Gastrocnemius medialis (tissue), 4 donors: ENCODE results near the gene CCDC174. TPM values are rescaled to one million over a fixed set of nuclear protein-coding genes. Genes with fewer than 3 reads are reported as not detected.
A peak's percentile ranks its signal among the peaks of the same experiment; 100 is the strongest.

Source experiments
- ATAC-seq, 2 donors: fragments of 150-250 bp; one replicate each; pipeline ENCODE4 v1.9.1; 2016
- DNase-seq, 2 donors: peaks; one replicate each; pipeline ENCODE4 v3.0.0-alpha.2; 2019
- H3K27ac ChIP-seq, 4 donors: fragments of 200-600 bp; sonication (generic); 1 replicate in 1 of 4; 2 replicates in 3 of 4; pipeline ENCODE4 v1.5.1; 2016 to 2018; ENCODE audit warnings: mild to moderate bottlenecking in 2 of 4, moderate library complexity in 1 of 4
- H3K27me3 ChIP-seq, 3 donors: fragments of 200-600 bp; sonication (generic) in 2 of 3; 1 replicate in 1 of 3; 2 replicates in 2 of 3; pipeline versions ENCODE4 v1.5.1 to v1.6.0; 2016 to 2019; ENCODE audit warnings: mild to moderate bottlenecking in 1 of 3, moderate library complexity in 1 of 3
- H3K36me3 ChIP-seq, 2 donors: fragments of 200-600 bp; sonication (generic) in 1 of 2; one replicate each; pipeline ENCODE4 v1.5.1; 2017 to 2018
- H3K4me1 ChIP-seq, 2 donors: fragments of 200-600 bp; sonication (generic) in 1 of 2; one replicate each; pipeline ENCODE4 v1.5.1; 2016 to 2017; ENCODE audit warnings: mild to moderate bottlenecking in 2 of 2
- H3K4me3 ChIP-seq, 4 donors: fragments of 200-600 bp; sonication (generic) in 3 of 4; 1 replicate in 1 of 4; 2 replicates in 3 of 4; pipeline ENCODE4 v1.5.1; 2016 to 2019; ENCODE audit warnings: mild to moderate bottlenecking in 2 of 4
- H3K9me3 ChIP-seq, 3 donors: fragments of 200-600 bp; sonication (generic) in 2 of 3; 1 replicate in 1 of 3; 2 replicates in 2 of 3; pipeline ENCODE4 v1.5.1; 2016 to 2019
- CTCF ChIP-seq, 5 experiments: fragments of 450-650 bp in 3 of 5; fragments of 200-600 bp in 2 of 5; sonication (generic) in 2 of 5; IDR thresholded peaks in 4 of 5; conservative IDR thresholded peaks in 1 of 5; 1 replicate in 4 of 5; 2 replicates in 1 of 5; pipeline ENCODE4 v1.5.1; 2016 to 2019; ENCODE audit warnings: antibody characterized with exemption in 5 of 5, mild to moderate bottlenecking in 3 of 5, moderate library complexity in 3 of 5
- POLR2A ChIP-seq, 2 donors: fragments of 450-650 bp; IDR thresholded peaks; one replicate each; pipeline ENCODE4 v1.6.1; 2017; ENCODE audit warnings: antibody characterized with exemption in 2 of 2, mild to moderate bottlenecking in 2 of 2, moderate library complexity in 2 of 2
- in situ Hi-C, 4 donors: fragments of 200-750 bp; cut with MboI; loops; one replicate each; pipeline versions ENCODE4 v1.15.0 to v1.8.0; 2017; ENCODE audit warnings: low sequenced_read_pairs in 4 of 4
- intact Hi-C: fragments of 100-400 bp; cut with DNase I; formaldehyde crosslinking; loops from one replicate; pipeline ENCODE4 v1.15.1; 2023; ENCODE audit warnings: low total_unique reads
- total RNA-seq, 4 donors: library from RNA; depleted of rRNA; stranded (reverse); fragments of >200 nt; gene quantifications; one replicate each; pipeline versions ENCODE4 v1.1.0 to v1.2.3, GENCODE V29; 2016

The CCDC174 gene
- total RNA-seq, 4 donors from 2014 or later: 11.1 to 22.2 (median 14.8) TPM

- TF ChIP-seq CTCF (IDR thresholded peaks at IDR 0.05 in 4 of 5, conservative IDR thresholded peaks at IDR 0.05 in 1 of 5) (no peak), POLR2A (IDR thresholded peaks at IDR 0.05) (no peak)
- ATAC-seq (no peak), DNase-seq (no peak)
- intact Hi-C loops (no loop called here), in situ Hi-C loops (no loop called here)
- Histone ChIP-seq H3K4me3 (no peak overlapping the region), H3K4me1 (no peaks in the 10 kb centered on the region), H3K27ac (no peak overlapping the region), H3K36me3 (no peaks in the 10 kb centered on the region), H3K9me3 (no peaks in the 10 kb centered on the region), H3K27me3 (peaks cover 4 to 12% (median 11%) of the 10 kb centered on the region in 3 donors)
Observed at GRCh38 chr3:14636496-14637087, 15.0 kb upstream of the CCDC174 start.

GRCh38 chr3:14640157-14640562, 11.4 kb upstream of the CCDC174 start:
- Histone ChIP-seq H3K27me3 (peaks cover 11 to 19% (median 17%) of the 10 kb centered on the region in 3 donors), H3K4me3 (no peak overlapping the region), H3K36me3 (no peaks in the 10 kb centered on the region), H3K4me1 (no peaks in the 10 kb centered on the region), H3K9me3 (no peaks in the 10 kb centered on the region), H3K27ac (no peak overlapping the region)
- DNase-seq (no peak), ATAC-seq (peak in 1 of 2 donors; percentile 50)
- intact Hi-C loops: no loop called here
- in situ Hi-C loops: no loop called here
- TF ChIP-seq POLR2A (IDR thresholded peaks at IDR 0.05) (no peak), CTCF (IDR thresholded peaks at IDR 0.05 in 4 of 5, conservative IDR thresholded peaks at IDR 0.05 in 1 of 5) (no peak)

GRCh38 chr3:14640734-14641133, 10.8 kb upstream of the CCDC174 start:
- Histone ChIP-seq H3K4me1 (no peaks in the 10 kb centered on the region), H3K4me3 (no peak overlapping the region), H3K27me3 (peaks cover 11 to 19% (median 17%) of the 10 kb centered on the region in 3 donors), H3K9me3 (no peaks in the 10 kb centered on the region), H3K27ac (no peak overlapping the region), H3K36me3 (no peaks in the 10 kb centered on the region)
- no peak for TF ChIP-seq POLR2A (IDR thresholded peaks at IDR 0.05)
- TF ChIP-seq CTCF (IDR thresholded peaks at IDR 0.05 in 4 of 5, conservative IDR thresholded peaks at IDR 0.05 in 1 of 5): no peak
- DNase-seq: no peak
- no peak for ATAC-seq
- in situ Hi-C loops: no loop called here
- intact Hi-C loops: no loop called here

GRCh38 chr3:14641346-14641745, 10.2 kb upstream of the CCDC174 start:
- DNase-seq (no peak), ATAC-seq (no peak)
- TF ChIP-seq CTCF (IDR thresholded peaks at IDR 0.05 in 4 of 5, conservative IDR thresholded peaks at IDR 0.05 in 1 of 5) (no peak), POLR2A (IDR thresholded peaks at IDR 0.05) (no peak)
- H3K36me3 ChIP-seq: no peaks in the 10 kb centered on the region
- no peak overlapping the region for H3K4me3 ChIP-seq
- in situ Hi-C loops: no loop called here
- H3K9me3 ChIP-seq: no peaks in the 10 kb centered on the region
- H3K4me1 ChIP-seq: no peaks in the 10 kb centered on the region
- peaks cover 11 to 19% (median 17%) of the 10 kb centered on the region in 3 donors for H3K27me3 ChIP-seq
- no peak overlapping the region for H3K27ac ChIP-seq
- intact Hi-C loops: no loop called here

GRCh38 chr3:14645453-14645852, 6.1 kb upstream of the CCDC174 start:
- no peak overlapping the region for H3K27ac ChIP-seq
- intact Hi-C loops (no loop called here), in situ Hi-C loops (no loop called here)
- TF ChIP-seq POLR2A (IDR thresholded peaks at IDR 0.05): no peak
- no peak for TF ChIP-seq CTCF (IDR thresholded peaks at IDR 0.05 in 4 of 5, conservative IDR thresholded peaks at IDR 0.05 in 1 of 5)
- peaks cover 0 to 2% of the 10 kb centered on the region in 2 donors for H3K4me1 ChIP-seq
- H3K36me3 ChIP-seq: no peaks in the 10 kb centered on the region
- peaks cover 7 to 16% (median 13%) of the 10 kb centered on the region in 3 donors for H3K27me3 ChIP-seq
- no peak for ATAC-seq
- H3K4me3 ChIP-seq: no peak overlapping the region
- H3K9me3 ChIP-seq: no peaks in the 10 kb centered on the region
- DNase-seq: no peak
